Fibroblast of pulmonary artery (primary cell): Measurements from ENCODE around the gene CHIC2.

Experiments
- DNase-seq: peaks from one replicate; pipeline ENCODE4 v3.0.0-alpha.2; 2010; ENCODE audit warnings: low read depth
- H3K4me3 ChIP-seq: replicated peaks from 2 replicates; pipeline ENCODE4 v1.5.1; 2011; ENCODE audit warnings: low read depth, mild to moderate bottlenecking, control low read depth, low read length, moderate library complexity
- CTCF ChIP-seq: IDR thresholded peaks from 2 replicates; pipeline ENCODE4 v1.5.1; 2011; ENCODE audit warnings: mild to moderate bottlenecking, control low read depth, low read length, inconsistent platforms; ENCODE audit errors: missing control alignments

Gene CHIC2

GRCh38 chr4:54066088-54066415 is 1.6 kb upstream of the CHIC2 start:
- DNase-seq, result no peak
- TF ChIP-seq CTCF, result no peak
- no peak overlapping the region for H3K4me3 ChIP-seq

GRCh38 chr4:54065282-54066087 is 1.1 kb upstream of the CHIC2 start:
- peak; percentile 60 for DNase-seq
- TF ChIP-seq CTCF, result no peak
- H3K4me3 ChIP-seq, result peak overlapping the region; percentile 45

- DNase-seq, result no peak
- H3K4me3 ChIP-seq, result peak overlapping the region; percentile 95
- TF ChIP-seq CTCF, result no peak
These were observed 578 bp downstream of the CHIC2 start for GRCh38 chr4:54063737-54064316.

- DNase-seq, result peak; percentile 72
- peak overlapping the region; percentile 95 for H3K4me3 ChIP-seq
- TF ChIP-seq CTCF, result no peak
These were observed 1.2 kb downstream of the CHIC2 start for GRCh38 chr4:54063229-54063628.

GRCh38 chr4:54062392-54062791 is 2.0 kb downstream of the CHIC2 start:
- DNase-seq, result no peak
- peak overlapping the region; percentile 95 for H3K4me3 ChIP-seq
- TF ChIP-seq CTCF, result no peak

- TF ChIP-seq CTCF, result no peak
- peak overlapping the region; percentile 95 for H3K4me3 ChIP-seq
- no peak for DNase-seq
These were observed 2.5 kb downstream of the CHIC2 start for GRCh38 chr4:54061873-54062272.

GRCh38 chr4:54061067-54061466 is 3.3 kb downstream of the CHIC2 start:
- DNase-seq, result no peak
- no peak for TF ChIP-seq CTCF
- H3K4me3 ChIP-seq, result peak overlapping the region; percentile 95
